ENCODE data around the gene METTL25. TPM values are rescaled to one million over a fixed set of nuclear protein-coding genes. Genes with fewer than 3 reads are reported as not detected.

Gene METTL25
- total RNA-seq, 1 experiment from 2014 or later, result 2.2 TPM

- POLR2A ChIA-PET (ENCODE audit: unreplicated experiment), result no interaction called here
- Histone ChIP-seq H4K20me1 (ENCODE audit: insufficient read depth) (no peaks in the 10 kb centered on the region), H3K4me3 (no peak overlapping the region), H3K36me3 (ENCODE audit: low read depth) (no peaks in the 10 kb centered on the region), H3K4me2 (no peak overlapping the region), H3K9me2 (ENCODE audit: insufficient read depth) (no peaks in the 10 kb centered on the region), H3K9me3 (ENCODE audit: insufficient read depth, low read depth) (no peaks in the 10 kb centered on the region), H3K27ac (no peak overlapping the region), H3F3A (ENCODE audit: insufficient read depth, low read depth) (no peaks in the 10 kb centered on the region), H2AFZ (no peak overlapping the region), H3K27me3 (ENCODE audit: insufficient read depth, low read depth) (no peaks in the 10 kb centered on the region), H3K4me1 (replicated peaks; ENCODE audit: insufficient read depth) (no peaks in the 10 kb centered on the region), H3K79me2 (ENCODE audit: low read depth) (no peaks in the 10 kb centered on the region)
- DNase-seq, result no peak
- CTCF ChIA-PET, result no interaction called here
- intact Hi-C loops (cut with micrococcal nuclease; ENCODE audit: unreplicated experiment), result no loop called here
- TF ChIP-seq EZH2 (IDR thresholded peaks at IDR 0.05; ENCODE audit: low read depth) (no peak), CTCF (conservative IDR thresholded peaks at IDR 0.05) (no peak)
- BruUV-seq (replicated peaks), result no TSS peak
These were observed 103.5 kb downstream of the METTL25 start for GRCh38 chr12:82461836-82462235.

- TF ChIP-seq CTCF (conservative IDR thresholded peaks at IDR 0.05) (no peak), EZH2 (IDR thresholded peaks at IDR 0.05; ENCODE audit: low read depth) (no peak)
- intact Hi-C loops (cut with micrococcal nuclease; ENCODE audit: unreplicated experiment), result no loop called here
- H3K4me3 ChIP-seq, result no peak overlapping the region
- no peaks in the 10 kb centered on the region for H3K9me3 ChIP-seq (ENCODE audit: insufficient read depth, low read depth)
- DNase-seq, result no peak
- H3K27me3 ChIP-seq (ENCODE audit: insufficient read depth, low read depth), result no peaks in the 10 kb centered on the region
- BruUV-seq (replicated peaks), result no TSS peak
- no peaks in the 10 kb centered on the region for H4K20me1 ChIP-seq (ENCODE audit: insufficient read depth)
- no peaks in the 10 kb centered on the region for H3K36me3 ChIP-seq (ENCODE audit: low read depth)
- ChIA-PET POLR2A (ENCODE audit: unreplicated experiment) (no interaction called here), CTCF (no interaction called here)
- H2AFZ ChIP-seq, result no peak overlapping the region
- no peaks in the 10 kb centered on the region for H3F3A ChIP-seq (ENCODE audit: insufficient read depth, low read depth)
- no peaks in the 10 kb centered on the region; the same call in 1 of the 2 replicates for H3K9me2 ChIP-seq (ENCODE audit: insufficient read depth)
- no peak overlapping the region for H3K27ac ChIP-seq
- H3K79me2 ChIP-seq (ENCODE audit: low read depth), result no peaks in the 10 kb centered on the region
- no peak overlapping the region for H3K4me2 ChIP-seq
- no peaks in the 10 kb centered on the region for H3K4me1 ChIP-seq (replicated peaks; ENCODE audit: insufficient read depth)
These were observed 110.2 kb downstream of the METTL25 start for GRCh38 chr12:82468563-82468962.

- H3K9me2 ChIP-seq (ENCODE audit: insufficient read depth), result no peaks in the 10 kb centered on the region; the same call in 1 of the 2 replicates
- no TSS peak for BruUV-seq (replicated peaks)
- H4K20me1 ChIP-seq (ENCODE audit: insufficient read depth), result no peaks in the 10 kb centered on the region
- TF ChIP-seq CTCF (conservative IDR thresholded peaks at IDR 0.05) (no peak), EZH2 (IDR thresholded peaks at IDR 0.05; ENCODE audit: low read depth) (no peak)
- no peak for DNase-seq
- no peaks in the 10 kb centered on the region for H3K4me1 ChIP-seq (replicated peaks; ENCODE audit: insufficient read depth)
- no peak overlapping the region for H3K27ac ChIP-seq
- no peaks in the 10 kb centered on the region for H3K36me3 ChIP-seq (ENCODE audit: low read depth)
- no peak overlapping the region for H3K4me3 ChIP-seq
- POLR2A ChIA-PET (ENCODE audit: unreplicated experiment), result interaction anchor here (0.6 kb wide), 1 partner anchor 1395 kb away, joined by 4 read pairs; no protein-coding TSS in a partner anchor
- no peaks in the 10 kb centered on the region for H3K27me3 ChIP-seq (ENCODE audit: insufficient read depth, low read depth)
- no peaks in the 10 kb centered on the region for H3F3A ChIP-seq (ENCODE audit: insufficient read depth, low read depth)
- no peaks in the 10 kb centered on the region for H3K79me2 ChIP-seq (ENCODE audit: low read depth)
- CTCF ChIA-PET, result no interaction called here
- no peak overlapping the region for H2AFZ ChIP-seq
- no peaks in the 10 kb centered on the region for H3K9me3 ChIP-seq (ENCODE audit: insufficient read depth, low read depth)
- no peak overlapping the region for H3K4me2 ChIP-seq
- intact Hi-C loops (cut with micrococcal nuclease; ENCODE audit: unreplicated experiment), result no loop called here
These were observed 112.7 kb downstream of the METTL25 start for GRCh38 chr12:82470906-82471512.
